SK-N-SH (cell line): ENCODE data around the gene GZMA. TPM values are rescaled to one million over a fixed set of nuclear protein-coding genes. Genes with fewer than 3 reads are reported as not detected.

ENCODE experiments used
- CTCF ChIA-PET: fragments of 300-600, 350-600 bp; formaldehyde crosslinking; extraction: SDS; loops from one replicate; lab custom pipeline; 2021; lab: Yijun Ruan, JAX
- POLR2A ChIA-PET: fragments of 350-600 bp; sonication (Branson Sonifier 250); formaldehyde crosslinking; extraction: SDS; loops from one replicate; lab custom pipeline; 2020; ENCODE audit warnings: antibody characterized with exemption, inconsistent platforms; lab: Yijun Ruan, JAX
- DNase-seq: peaks from one replicate; pipeline ENCODE4 v3.0.0; 2012
- H2AFZ ChIP-seq: fragments of 200-600 bp; sonication (generic); 2 replicates; pipeline ENCODE4 v1.8.1; 2016; ENCODE audit warnings: antibody characterized with exemption, mild to moderate bottlenecking, low read depth
- H3F3A ChIP-seq: fragments of 200-600 bp; sonication (generic); replicated peaks from 2 replicates; pipeline ENCODE3; 2016; ENCODE audit warnings: antibody characterized with exemption, mild to moderate bottlenecking; ENCODE audit not compliant: insufficient read depth
- H3K27ac ChIP-seq, 2 experiments: fragments of 200-500 bp in 1 of 2; fragments of 200-600 bp in 1 of 2; sonication (Bioruptor generic) in 1 of 2; sonication (generic), shearing (Covaris generic) in 1 of 2; 2 replicates each; pipeline versions ENCODE4 v1.5.1 to v1.6.1; 2014 to 2016; ENCODE audit warnings: low read depth in 2 of 2, inconsistent platforms in 1 of 2, low read length in 1 of 2, mild to moderate bottlenecking in 1 of 2, mixed read lengths in 1 of 2
- H3K27me3 ChIP-seq: fragments of 200-600 bp; sonication (generic), shearing (Covaris generic); 2 replicates; pipeline ENCODE4 v1.6.1; 2016; ENCODE audit warnings: mixed run types; ENCODE audit not compliant: insufficient read depth
- H3K36me3 ChIP-seq, 2 experiments: fragments of 200-500 bp in 1 of 2; fragments of 200-600 bp in 1 of 2; sonication (Bioruptor generic) in 1 of 2; sonication (generic) in 1 of 2; replicated peaks in 1 of 2; 2 replicates each; pipeline versions ENCODE3 to v1.5.1; 2014 to 2016; ENCODE audit warnings: low read length in 1 of 2, mild to moderate bottlenecking in 1 of 2; ENCODE audit not compliant: insufficient read depth in 2 of 2, control insufficient read depth in 1 of 2
- H3K4me1 ChIP-seq, 2 experiments: fragments of 200-500 bp in 1 of 2; fragments of 200-600 bp in 1 of 2; sonication (Bioruptor generic) in 1 of 2; sonication (generic), shearing (Covaris generic) in 1 of 2; 2 replicates each; pipeline versions ENCODE4 v1.5.1 to v1.6.1; 2014 to 2016; ENCODE audit warnings: low read depth in 1 of 2, low read length in 1 of 2, mixed run types in 1 of 2; ENCODE audit not compliant: insufficient read depth in 2 of 2, control insufficient read depth in 1 of 2
- H3K4me2 ChIP-seq: fragments of 200-600 bp; sonication (generic), shearing (Covaris generic); 2 replicates; pipeline ENCODE4 v1.6.1; 2017; ENCODE audit warnings: mixed run types
- H3K4me3 ChIP-seq, 2 experiments: fragments of 200-500 bp in 1 of 2; fragments of 200-600 bp in 1 of 2; sonication (Bioruptor generic) in 1 of 2; sonication (generic), shearing (Covaris generic) in 1 of 2; 2 replicates each; pipeline versions ENCODE4 v1.5.1 to v1.8.1; 2014 to 2016; ENCODE audit warnings: low read depth in 2 of 2, inconsistent platforms in 1 of 2, low read length in 1 of 2, mild to moderate bottlenecking in 1 of 2, mixed read lengths in 1 of 2, moderate library complexity in 1 of 2
- H3K79me2 ChIP-seq: fragments of 200-600 bp; sonication (generic); 2 replicates; pipeline ENCODE4 v1.8.1; 2017; ENCODE audit warnings: mild to moderate bottlenecking; ENCODE audit not compliant: insufficient read depth
- H3K9ac ChIP-seq: fragments of 200-600 bp; sonication (generic); 2 replicates; pipeline ENCODE4 v1.6.1; 2017; ENCODE audit warnings: mixed run types
- H3K9me2 ChIP-seq: fragments of 200-600 bp; sonication (generic); 2 replicates; pipeline ENCODE4 v1.6.1; 2017; ENCODE audit warnings: mixed run types
- H3K9me3 ChIP-seq: fragments of 200-600 bp; sonication (generic); 2 replicates; pipeline ENCODE4 v1.6.1; 2017; ENCODE audit warnings: mixed run types, mild to moderate bottlenecking, moderate library complexity
- H4K20me1 ChIP-seq: fragments of 200-600 bp; sonication (generic); 2 replicates; pipeline ENCODE4 v1.6.1; 2017; ENCODE audit warnings: mild to moderate bottlenecking, mixed run types; ENCODE audit not compliant: insufficient read depth
- CTCF ChIP-seq: fragments of 200-600 bp; sonication (generic); IDR thresholded peaks from 2 replicates; pipeline ENCODE4 v1.6.1; 2017; ENCODE audit warnings: antibody characterized with exemption, mild to moderate bottlenecking, moderate library complexity
- ELF1 ChIP-seq: IDR thresholded peaks from 2 replicates; pipeline ENCODE4 v1.4.0; 2012
- EZH2phosphoT487 ChIP-seq: fragments of 200-600 bp; sonication (generic); IDR thresholded peaks from 2 replicates; pipeline ENCODE4 v1.6.1; 2017; ENCODE audit warnings: low read depth, mixed run types, mild to moderate bottlenecking, antibody characterized with exemption, moderate library complexity, borderline replicate concordance
- FOXJ3 ChIP-seq: sonication (generic); formaldehyde crosslinking; IDR thresholded peaks from 2 replicates; pipeline ENCODE4 v1.5.1; 2020; ENCODE audit warnings: mild to moderate bottlenecking, missing genetic modification reagents
- FOXM1 ChIP-seq: IDR thresholded peaks from 2 replicates; pipeline ENCODE4 v1.4.0; 2012; ENCODE audit warnings: low read depth, mild to moderate bottlenecking
- GABPA ChIP-seq: IDR thresholded peaks from 2 replicates; pipeline ENCODE4 v1.4.0; 2012; ENCODE audit warnings: low read depth, mild to moderate bottlenecking
- MAX ChIP-seq: IDR thresholded peaks from 2 replicates; pipeline ENCODE4 v1.4.0; 2012; ENCODE audit warnings: low read depth
- NRF1 ChIP-seq: IDR thresholded peaks from 2 replicates; pipeline ENCODE4 v1.6.1; 2012; ENCODE audit warnings: low read depth, mild to moderate bottlenecking, low read length
- REST ChIP-seq: IDR thresholded peaks from 2 replicates; pipeline ENCODE4 v1.6.1; 2012; ENCODE audit warnings: mild to moderate bottlenecking, low read depth, low read length, moderate library complexity
- RFX5 ChIP-seq: IDR thresholded peaks from 2 replicates; pipeline ENCODE4 v1.6.1; 2012; ENCODE audit warnings: mild to moderate bottlenecking, improper control_type of control experiment, low read length
- TCF12 ChIP-seq: IDR thresholded peaks from 2 replicates; pipeline ENCODE4 v1.4.0; 2012
- TEAD4 ChIP-seq: IDR thresholded peaks from 2 replicates; pipeline ENCODE4 v1.4.0; 2012; ENCODE audit warnings: mild to moderate bottlenecking, borderline replicate concordance; ENCODE audit not compliant: insufficient read depth
- WGBS: methylation state at CpG from one replicate; pipeline ENCODE4 v1.1.6; 2017; ENCODE audit warnings: low lambda C conversion rate; 5-methylcytosine and 5-hydroxymethylcytosine counted together
- polyA plus RNA-seq, 3 experiments: library from polyadenylated mRNA; depleted of rRNA; stranded (reverse); fragments of >200 nt; gene quantifications; 2 replicates each; pipeline ENCODE4 v1.2.3, GENCODE V29; 2012
- TF ChIP-seq, protein P1 (sequence below): fragments of 150-350 bp; IDR thresholded peaks from 2 replicates; pipeline ENCODE4 v1.6.1; 2016; ENCODE audit warnings: mild to moderate bottlenecking, low read depth, low read length

The GZMA gene
- polyA plus RNA-seq, 1 of the 3 experiments (the other 2 are of a cell fraction) = 0.07 TPM

- no peak for TF ChIP-seq CTCF
Observed at GRCh38 chr5:55143624-55144023, 41.2 kb downstream of the GZMA start (continued).

DNA sequence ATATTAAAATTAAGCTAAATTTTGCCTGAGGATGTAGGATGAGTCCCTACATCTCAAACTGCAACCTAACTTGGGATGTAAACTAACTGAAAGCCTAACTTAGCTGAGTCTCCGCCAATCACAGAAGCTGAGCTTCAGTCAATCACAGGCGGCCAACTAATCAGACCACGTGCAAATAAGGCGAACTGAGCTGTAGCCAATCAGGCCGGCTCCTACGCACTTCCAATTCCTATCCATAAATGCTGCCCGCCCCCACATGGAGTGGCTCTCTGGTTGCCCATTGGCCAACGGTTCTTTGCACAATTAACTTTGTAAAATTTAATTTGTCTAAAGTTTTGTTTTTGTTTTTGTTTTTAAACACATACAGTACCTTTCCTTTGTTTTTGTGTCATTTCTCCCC lies 43.6 kb downstream of the GZMA start:
- H3K27ac ChIP-seq = no peak overlapping the region
- H3K4me1 ChIP-seq = no peaks in the 10 kb centered on the region
- H3K4me3 ChIP-seq = no peak overlapping the region
- no peaks in the 10 kb centered on the region for H3K36me3 ChIP-seq
- H2AFZ ChIP-seq = no peak overlapping the region; the same call in 1 of the 2 replicates
- CTCF ChIA-PET = interaction anchor here (0.6 to 1.7 kb wide), 23 partner anchors 8 to 279 kb away, joined by 3 to 15 read pairs (median 4); partner anchors contain the start of genes ESM1 and GPX8
- 41% methylated on average over 8 of the region's 8 CpGs for WGBS
- no peak for DNase-seq
- H3K79me2 ChIP-seq = no peaks in the 10 kb centered on the region
- H3K9ac ChIP-seq = no peak overlapping the region
- no peaks in the 10 kb centered on the region for H3K9me3 ChIP-seq
- POLR2A ChIA-PET = no interaction called here
- H4K20me1 ChIP-seq = no peaks in the 10 kb centered on the region
- H3K4me2 ChIP-seq = 0 out of 2 replicates have a peak overlapping the region, but pooled peaks have one; percentile 44
- H3K27me3 ChIP-seq = peaks cover 6% of the 10 kb centered on the region; the same call in 1 of the 2 replicates
- TF ChIP-seq FOXM1 (no peak), EZH2phosphoT487 (no peak), TEAD4 (no peak), REST (no peak), NRF1 (no peak), TCF12 (no peak), ELF1 (no peak), MAX (no peak), GABPA (no peak), RFX5 (no peak), FOXJ3 (CRISPR knock-in tag) (no peak)
- TF ChIP-seq, protein P1, sequence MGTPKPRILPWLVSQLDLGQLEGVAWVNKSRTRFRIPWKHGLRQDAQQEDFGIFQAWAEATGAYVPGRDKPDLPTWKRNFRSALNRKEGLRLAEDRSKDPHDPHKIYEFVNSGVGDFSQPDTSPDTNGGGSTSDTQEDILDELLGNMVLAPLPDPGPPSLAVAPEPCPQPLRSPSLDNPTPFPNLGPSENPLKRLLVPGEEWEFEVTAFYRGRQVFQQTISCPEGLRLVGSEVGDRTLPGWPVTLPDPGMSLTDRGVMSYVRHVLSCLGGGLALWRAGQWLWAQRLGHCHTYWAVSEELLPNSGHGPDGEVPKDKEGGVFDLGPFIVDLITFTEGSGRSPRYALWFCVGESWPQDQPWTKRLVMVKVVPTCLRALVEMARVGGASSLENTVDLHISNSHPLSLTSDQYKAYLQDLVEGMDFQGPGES = no peak
- peaks cover 6% of the 10 kb centered on the region for H3F3A ChIP-seq
- no peaks in the 10 kb centered on the region for H3K9me2 ChIP-seq
